ENCODE measurements around the gene HTT-AS.
"Not testable (repeated sequence)": the region's sequence is repeated elsewhere in the genome, so short reads cannot be mapped to it uniquely, and the experiment has no call there.

The HTT-AS gene
- 0 to 0.13 reads per million in 2 donors for total RNA-seq

DNA sequence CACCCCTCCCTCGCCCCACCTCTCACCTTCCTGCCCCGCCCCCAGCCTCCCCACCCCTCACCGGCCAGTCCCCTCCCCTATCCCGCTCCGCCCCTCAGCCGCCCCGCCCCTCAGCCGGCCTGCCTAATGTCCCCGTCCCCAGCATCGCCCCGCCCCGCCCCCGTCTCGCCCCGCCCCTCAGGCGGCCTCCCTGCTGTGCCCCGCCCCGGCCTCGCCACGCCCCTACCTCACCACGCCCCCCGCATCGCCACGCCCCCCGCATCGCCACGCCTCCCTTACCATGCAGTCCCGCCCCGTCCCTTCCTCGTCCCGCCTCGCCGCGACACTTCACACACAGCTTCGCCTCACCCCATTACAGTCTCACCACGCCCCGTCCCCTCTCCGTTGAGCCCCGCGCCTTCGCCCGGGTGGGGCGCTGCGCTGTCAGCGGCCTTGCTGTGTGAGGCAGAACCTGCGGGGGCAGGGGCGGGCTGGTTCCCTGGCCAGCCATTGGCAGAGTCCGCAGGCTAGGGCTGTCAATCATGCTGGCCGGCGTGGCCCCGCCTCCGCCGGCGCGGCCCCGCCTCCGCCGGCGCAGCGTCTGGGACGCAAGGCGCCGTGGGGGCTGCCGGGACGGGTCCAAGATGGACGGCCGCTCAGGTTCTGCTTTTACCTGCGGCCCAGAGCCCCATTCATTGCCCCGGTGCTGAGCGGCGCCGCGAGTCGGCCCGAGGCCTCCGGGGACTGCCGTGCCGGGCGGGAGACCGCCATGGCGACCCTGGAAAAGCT, at the start of gene HTT-AS, which contains the start of gene HTT:
Gene HTT-AS, minus strand, starts transcription at position 461 of the 768 bp plus-strand sequence.
Gene HTT, plus strand, starts transcription at position 604 of the 768 bp plus-strand sequence. Its CDS starts 145 bp downstream, at position 749.
- DNase-seq, result peak; percentile 94 to 98 (median 96)

DNA sequence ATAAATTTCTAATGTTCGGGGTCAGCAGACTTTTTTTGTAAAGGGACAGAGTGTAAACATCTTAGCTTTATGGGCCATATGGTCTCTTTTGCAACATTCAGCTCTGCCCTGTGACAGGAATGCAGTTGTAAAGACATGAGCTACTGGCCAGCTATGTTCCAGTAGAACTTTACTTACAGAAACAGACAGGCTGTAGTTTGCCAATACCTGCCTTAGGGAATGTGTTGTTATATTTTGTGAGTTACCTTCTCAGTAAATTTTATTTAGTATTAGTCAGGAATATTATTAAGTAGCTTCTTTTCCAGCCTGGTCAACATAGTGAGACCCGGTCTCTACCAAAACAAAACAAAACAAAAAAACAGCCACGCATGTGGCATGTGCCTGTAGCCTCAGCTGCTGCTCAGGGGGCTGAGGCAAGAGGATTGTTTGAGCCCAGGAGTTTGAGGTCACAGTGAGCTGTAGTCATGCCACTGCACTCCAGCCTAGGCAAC, 48.9 kb upstream of the HTT-AS start:
- no peak for DNase-seq

DNA sequence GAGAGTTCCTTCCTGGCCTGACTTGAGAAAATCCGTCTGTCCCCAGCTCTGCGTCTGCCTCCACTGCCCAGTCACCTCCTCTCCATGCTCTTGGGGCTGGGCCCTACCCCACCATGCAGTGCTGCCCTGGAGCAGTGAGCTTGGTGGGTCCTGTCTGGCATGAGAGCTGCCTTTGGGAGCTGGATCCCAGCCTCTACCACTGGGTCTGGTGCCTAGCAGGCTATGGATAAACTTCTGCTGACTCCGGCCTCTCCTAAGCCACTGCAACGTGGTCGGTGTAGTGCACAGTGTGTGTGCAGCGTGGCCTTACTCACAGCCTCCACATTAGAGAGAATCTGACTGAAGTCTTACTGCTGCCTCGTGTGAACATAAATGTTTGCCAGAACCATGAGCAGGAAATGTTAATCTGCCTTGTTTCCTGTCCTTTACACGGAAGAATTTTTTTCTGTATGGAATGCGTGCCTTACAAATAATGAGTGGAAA, 47.8 kb upstream of the HTT-AS start:
- peak in 1 of 5 experiments; percentile 56 for DNase-seq

DNA sequence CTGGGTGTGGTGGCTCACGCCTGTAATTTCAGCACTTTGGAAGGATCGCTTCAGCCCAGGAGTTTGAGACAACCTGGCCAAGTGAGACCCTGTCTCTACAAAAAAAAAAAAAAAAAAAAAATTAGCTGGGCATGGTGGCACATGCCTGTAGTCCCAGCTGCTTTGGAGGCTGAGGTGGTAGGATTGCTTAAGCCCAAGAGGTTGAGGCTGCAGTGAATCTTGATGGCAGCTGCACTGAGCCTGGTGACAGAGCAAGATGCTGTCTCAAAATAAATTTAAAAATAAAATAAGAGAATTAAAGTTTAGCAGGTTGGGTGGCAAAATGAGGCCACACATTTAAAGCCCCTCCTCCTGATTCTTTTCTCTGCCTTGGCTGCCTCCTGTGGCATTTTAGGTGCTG, 47.3 kb upstream of the HTT-AS start:
- no peak for DNase-seq

DNA sequence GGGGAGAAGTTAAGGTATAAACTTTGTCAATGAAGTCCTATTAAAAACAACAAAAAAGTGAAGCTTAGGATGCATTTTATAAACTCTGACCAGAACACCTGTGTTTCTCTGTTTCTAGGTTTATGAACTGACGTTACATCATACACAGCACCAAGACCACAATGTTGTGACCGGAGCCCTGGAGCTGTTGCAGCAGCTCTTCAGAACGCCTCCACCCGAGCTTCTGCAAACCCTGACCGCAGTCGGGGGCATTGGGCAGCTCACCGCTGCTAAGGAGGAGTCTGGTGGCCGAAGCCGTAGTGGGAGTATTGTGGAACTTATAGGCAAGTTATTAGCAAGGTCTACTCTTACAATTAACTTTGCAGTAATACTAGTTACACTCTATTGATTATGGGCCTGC, 46.8 kb upstream of the HTT-AS start:
- DNase-seq, result no peak

DNA sequence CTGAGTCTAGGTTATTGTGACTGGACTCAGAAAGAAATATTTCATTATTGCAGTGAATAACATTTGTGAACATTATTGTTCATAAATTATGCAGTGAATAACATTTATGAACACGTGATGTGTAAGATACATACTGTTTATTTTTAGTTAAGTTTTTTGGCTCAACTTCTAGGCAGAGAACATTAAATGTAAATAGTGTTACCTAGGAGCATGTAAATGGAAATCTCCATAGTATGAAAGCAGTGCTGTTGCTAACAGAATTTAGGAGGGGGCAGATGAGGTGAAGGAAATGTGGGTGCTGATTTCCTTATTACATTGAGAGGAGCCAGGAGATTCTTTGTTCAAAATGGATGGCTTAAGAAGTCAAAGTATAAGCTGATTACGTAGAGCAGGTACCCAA, 45.1 kb upstream of the HTT-AS start:
- DNase-seq, result no peak

DNA sequence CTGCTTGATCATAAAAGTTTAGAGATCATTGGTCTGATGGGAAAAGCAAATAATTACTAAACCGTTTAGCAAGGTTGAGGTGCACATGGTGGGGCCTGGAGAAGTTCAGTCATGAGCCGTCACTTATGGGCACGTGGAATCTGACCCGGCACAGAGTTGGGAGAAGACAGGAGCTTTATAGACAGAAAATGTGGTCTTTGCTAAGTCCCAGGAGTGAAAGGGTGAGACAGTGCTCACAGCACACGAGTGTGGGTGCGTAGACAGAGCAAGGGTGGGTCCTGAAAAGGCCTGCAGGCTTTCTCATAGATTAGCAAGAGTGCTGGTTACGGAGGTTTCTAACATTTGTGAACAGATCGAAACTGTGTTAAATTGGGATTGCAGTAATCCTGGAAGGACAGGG, 44.0 kb upstream of the HTT-AS start:
- DNase-seq, result no peak

DNA sequence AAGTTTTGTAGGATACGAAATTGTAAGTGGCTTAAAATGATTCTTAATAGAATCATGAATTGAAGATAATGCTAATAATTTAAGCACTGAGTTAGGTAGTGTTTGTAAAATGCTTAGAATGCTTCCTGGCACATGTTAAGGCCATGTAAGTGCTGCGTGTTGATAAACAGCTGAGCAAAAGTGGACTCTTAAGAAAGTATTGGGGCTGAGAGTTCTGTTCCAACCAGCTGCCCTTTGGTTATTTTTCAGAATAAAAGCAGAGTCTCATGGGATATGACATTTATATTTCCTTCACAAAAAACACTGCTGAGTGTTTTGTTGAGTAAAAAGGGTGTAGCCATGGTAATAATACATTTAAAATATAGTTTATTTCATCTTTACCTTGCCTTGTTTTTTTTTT, 42.6 kb upstream of the HTT-AS start:
- no peak for DNase-seq

DNA sequence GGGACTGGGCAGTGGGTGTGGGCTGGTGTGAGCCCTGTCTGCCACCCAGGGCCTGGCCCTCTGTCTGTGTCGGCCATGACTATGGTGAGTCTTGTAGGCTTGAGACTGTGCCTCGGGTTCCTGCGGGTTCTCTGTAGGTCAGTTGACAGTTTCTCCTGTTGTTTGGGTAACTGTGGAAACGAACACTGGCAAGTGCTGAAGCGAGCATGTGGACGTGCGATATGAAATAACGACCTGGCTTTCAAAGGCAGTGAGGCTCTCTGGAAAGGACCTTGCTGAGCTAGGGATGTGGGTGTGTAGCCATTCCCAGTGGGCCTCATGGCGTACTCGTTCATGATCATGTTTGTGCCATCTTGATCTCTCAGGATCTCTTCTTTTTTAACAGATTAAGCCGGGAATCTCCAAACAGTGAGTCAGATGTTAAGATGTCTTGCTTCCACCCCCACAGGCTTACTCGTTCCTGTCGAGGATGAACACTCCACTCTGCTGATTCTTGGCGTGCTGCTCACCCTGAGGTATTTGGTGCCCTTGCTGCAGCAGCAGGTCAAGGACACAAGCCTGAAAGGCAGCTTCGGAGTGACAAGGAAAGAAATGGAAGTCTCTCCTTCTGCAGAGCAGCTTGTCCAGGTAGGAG, 41.4 kb upstream of the HTT-AS start:
- no peak for DNase-seq

DNA sequence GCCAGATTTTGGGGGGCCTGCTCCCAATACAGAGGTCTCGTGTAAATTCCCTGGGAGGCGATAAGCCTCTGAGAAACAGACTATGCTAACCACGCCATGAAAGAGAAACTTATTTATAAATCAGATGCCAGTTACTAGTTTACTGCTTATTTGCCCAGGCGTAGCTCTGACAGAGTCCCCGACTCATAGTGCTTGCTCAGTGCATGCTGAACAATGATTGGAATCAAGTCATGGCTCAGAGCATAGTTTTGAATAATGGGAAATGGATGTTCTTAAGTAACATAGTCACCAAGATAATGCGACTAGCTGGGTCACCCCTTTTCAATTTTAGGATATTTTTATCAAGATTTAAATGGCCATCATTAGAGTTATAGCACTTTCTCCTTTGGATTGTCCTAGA, 40.0 kb upstream of the HTT-AS start:
- DNase-seq, result no peak

DNA sequence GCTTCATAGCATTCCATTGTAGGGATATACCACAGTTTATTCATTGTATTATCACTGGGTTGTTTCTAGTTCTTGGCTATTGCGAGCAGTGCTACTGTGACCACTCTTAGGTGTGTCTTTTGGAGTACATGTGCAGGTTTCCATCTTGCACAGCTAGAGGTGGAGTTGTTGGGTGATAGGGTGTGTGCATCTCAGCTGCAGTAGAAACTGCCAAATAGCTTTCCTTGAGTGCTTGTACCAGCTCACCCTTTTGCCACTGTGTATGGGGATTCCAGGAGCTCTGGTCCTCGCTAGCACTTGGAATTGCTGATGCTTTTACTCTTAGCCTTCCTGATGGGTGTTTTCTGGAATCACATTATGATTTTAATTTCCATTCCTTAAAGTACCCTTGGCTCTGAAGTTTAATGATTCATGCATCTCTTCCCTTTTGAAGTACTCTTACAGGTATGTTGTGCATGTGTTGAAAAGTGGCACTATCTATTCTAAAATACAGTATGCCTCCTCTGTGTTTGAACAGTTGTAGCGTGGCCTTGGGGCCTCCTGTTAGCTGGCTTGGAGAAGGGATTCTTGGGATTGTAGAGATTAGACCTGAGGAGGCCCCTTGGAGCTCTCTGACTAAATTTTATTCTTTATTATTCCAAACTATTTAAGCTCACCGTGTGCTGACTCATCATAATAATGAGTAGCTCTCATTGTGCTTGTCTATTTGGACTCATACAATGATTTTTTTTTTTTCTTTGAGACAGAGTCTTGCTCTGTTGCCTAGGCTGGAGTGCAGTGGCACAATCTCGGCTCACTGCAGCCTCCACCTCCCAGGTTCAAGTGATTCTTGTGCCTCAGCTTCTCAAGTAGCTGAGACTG, 38.5 kb upstream of the HTT-AS start:
- DNase-seq, result no peak

DNA sequence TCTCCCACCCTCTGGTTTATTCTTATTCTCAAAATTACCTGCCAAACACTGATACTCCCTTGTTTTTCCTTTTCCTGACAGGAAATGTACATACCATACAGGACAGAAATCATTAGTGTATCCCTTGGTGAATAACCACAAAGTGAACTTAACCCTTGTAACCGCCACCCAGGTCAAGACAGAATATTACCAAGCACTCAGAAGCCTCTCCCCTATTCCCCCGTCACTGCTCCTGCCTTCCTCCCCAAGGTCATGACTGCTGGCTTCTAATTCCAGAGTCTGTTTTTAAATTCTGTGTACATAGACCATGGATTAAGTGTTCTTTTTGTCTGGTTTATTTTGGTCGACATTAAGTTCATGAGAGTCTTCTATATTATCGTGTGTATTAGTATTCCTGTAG, 37.9 kb upstream of the HTT-AS start:
- no peak for DNase-seq

DNA sequence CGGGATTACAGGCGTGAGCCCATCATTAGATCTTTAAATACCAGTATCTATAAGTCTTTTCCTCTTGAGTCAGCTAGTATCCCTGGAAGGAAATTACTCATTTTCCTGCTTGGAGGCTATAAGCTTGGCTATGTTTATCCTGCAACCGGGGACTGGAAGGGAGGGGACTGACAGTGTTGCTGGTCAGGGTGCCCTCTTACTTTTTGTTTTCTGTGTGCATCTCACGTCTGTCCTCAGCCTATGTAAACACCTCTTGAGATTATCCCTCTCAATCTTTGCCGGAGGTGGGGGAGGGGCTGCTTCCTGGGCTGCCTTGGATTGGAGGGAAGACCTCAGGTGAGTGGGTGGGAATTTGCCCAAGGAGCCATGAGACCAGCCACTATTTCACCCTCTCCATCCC, 37.1 kb upstream of the HTT-AS start:
- no peak for DNase-seq

DNA sequence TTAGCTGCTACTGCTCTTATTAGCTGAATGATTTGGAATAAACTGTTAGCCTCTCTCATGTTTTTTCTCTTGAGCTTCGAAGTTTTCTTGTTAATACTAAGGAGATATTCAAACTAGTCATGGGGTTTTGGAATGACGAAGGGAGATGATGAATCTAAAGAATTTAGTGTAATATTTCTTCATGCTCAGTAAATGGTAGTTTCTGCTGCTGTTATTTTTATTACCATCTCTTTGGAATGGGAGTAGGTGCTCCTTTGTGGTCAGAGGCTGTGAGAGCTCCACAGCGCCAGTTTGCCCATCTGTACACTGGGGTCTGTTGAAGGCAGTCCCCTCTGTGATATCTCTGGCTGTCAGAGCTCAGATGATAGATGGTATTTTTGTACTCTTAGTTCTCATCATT, 33.9 kb upstream of the HTT-AS start:
- no peak for DNase-seq

DNA sequence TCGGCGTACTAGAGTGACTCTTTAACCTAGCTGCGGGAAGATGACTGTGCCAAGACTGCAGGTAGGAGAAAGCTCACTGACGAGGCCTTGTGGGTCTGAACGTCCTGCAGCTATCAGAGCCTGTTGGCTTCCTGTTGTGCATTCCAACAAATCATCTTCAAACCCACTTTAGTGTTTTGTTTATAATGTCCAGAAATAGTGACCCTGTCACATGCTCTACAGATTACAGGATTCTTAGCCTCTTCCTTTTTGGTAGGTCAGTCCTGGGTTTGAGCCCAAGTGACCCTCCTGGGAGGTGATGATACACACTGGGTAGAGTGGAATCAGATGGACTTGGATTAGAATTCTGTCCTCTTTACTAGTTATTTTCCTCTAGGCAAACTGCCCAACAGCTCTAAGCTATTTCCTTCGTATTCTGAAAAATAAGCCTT, 33.4 kb upstream of the HTT-AS start:
- DNase-seq, result no peak

DNA sequence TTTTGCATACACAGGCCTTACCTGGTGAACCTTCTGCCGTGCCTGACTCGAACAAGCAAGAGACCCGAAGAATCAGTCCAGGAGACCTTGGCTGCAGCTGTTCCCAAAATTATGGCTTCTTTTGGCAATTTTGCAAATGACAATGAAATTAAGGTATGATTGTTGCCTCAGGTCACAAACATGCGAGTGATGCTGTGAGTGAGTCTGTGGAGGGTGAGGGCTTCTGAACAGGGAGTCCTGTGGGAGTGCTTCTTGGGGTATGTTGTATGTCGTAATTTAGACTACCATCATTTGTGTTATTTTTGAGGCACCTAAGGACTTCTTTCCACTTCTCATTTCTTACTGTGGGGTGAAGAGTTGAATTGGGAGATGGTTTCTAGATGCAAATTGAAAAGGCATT, 32.9 kb upstream of the HTT-AS start:
- DNase-seq, result no peak

DNA sequence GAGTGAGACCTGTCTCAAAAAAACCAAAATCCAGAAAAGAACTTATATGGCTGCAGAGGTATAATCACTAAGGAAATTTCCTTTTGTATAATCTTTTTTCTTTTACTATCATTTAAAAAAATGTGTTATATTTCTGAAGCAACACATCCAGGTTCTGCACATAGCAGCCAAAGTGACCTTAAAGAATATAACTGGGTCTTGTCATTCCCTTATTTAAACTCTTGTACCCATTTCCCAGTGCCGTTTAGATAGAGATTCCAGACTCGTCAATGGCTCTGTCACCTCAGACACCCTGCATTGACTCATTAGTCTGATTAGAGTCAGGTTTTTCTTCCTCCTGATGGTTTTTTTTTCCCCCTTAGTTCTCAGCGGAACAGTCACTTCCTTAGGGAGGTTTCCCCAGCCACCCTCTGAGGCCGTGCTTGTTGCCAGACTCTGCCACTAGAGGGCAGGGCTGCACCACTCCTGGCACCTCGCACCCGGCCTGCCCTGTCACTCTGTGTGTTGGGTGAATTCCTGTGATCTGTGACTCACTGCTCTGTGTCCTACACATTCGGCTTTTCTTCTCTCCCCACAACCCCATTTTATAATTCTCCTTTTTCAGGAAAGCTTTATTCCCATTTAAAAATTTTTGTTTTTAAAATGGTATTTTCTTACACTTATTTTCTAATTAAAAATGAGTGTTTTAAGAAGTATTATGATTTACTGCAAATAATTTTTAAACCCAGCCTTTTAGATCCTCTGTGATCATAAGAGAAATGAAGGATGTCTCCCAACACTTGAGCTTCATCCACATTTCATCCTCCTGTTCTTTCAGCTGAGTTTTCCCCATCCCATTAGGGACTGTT, 32.2 kb upstream of the HTT-AS start:
- peak; percentile 53 to 85 (median 69) for DNase-seq

DNA sequence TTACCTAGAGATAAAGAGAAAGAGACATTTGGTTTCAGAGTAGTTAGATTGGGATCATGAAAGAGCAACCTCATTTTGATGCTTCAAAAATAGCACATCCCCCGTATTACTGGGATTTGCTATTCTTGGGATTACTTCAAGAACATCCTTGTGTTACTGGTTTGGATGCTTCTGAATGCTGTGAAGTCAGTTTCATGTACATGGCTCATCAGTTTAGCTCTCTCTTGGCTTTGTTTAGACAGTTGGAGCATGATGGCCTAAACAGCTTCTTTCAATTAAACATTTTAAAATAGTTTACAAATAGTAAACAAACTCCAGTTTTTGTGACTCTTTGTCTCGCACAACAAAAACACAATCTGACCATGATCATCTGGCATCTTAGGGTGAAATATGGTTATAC, 24.0 kb upstream of the HTT-AS start:
- DNase-seq, result no peak

DNA sequence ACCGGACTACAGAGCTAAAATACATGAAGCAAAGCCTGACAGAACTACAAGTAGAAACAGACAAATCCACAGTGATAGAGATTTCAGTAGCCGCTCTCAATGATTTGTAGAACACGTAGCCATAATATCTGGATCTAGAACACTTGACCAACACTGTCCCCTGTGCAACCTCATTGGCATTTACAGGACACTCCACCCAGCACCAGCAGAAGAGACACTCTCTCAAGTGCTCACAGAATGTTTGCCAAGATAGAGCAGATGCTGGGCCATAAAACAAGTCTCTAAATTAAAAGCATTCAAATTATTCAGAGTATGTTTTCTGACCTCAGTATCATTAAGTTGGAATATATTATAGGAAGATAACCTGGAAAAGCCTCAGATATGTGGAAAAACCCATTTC, 21.9 kb upstream of the HTT-AS start:
- no peak for DNase-seq

DNA sequence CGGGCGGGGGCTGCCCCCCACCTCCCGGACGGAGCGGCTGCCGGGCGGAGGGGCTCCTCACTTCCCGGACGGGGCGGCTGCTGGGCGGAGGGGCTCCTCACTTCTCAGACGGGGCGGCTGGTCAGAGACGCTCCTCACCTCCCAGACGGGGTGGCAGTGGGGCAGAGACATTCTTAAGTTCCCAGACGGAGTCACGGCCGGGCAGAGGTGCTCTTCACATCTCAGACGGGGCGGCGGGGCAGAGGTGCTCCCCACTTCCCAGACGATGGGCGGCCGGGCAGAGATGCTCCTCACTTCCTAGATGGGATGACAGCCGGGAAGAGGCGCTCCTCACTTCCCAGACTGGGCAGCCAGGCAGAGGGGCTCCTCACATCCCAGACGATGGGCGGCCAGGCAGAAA, 20.4 kb upstream of the HTT-AS start:
- DNase-seq, result not testable (repeated sequence)

DNA sequence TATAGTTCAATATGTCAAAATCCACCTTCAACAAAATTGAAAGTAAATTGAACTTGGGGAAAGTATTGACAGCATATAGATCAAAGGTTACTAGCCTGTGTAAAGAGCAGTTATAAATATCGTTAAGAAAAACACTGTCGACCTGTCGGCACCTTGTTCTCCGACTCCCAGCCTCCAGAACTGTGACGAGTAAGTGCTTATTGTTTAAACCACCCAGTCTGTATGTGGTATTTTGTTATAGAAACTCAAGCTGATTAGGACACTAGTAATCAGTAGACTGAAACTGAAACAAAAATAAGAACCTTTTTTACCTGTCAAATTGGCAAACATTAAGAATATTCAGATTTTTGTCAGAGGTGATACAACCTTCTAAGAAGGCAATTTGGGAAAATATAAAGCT, 17.1 kb upstream of the HTT-AS start:
- DNase-seq, result peak in 1 of 5 experiments; percentile 19

All from T-helper 2 cell (primary cell).